Measurements from ENCODE around the gene SPTBN4.
"Not testable (repeated sequence)": the region's sequence is repeated elsewhere in the genome, so short reads cannot be mapped to it uniquely, and the experiment has no call there.

The SPTBN4 gene

GRCh38 chr19:40559394-40559793 is 92.6 kb downstream of the SPTBN4 start:
- no peak for DNase-seq (ENCODE audit: low read depth in 2 of 2, low spot score in 1 of 2)

- DNase-seq (ENCODE audit: low read depth in 2 of 2, low spot score in 1 of 2): no peak
These were observed 93.3 kb downstream of the SPTBN4 start for GRCh38 chr19:40560092-40560507.

GRCh38 chr19:40561947-40562346 is 95.1 kb downstream of the SPTBN4 start:
- no peak for DNase-seq (ENCODE audit: low read depth in 2 of 2, low spot score in 1 of 2)

GRCh38 chr19:40564535-40564934 is 97.7 kb downstream of the SPTBN4 start:
- not testable (repeated sequence) for DNase-seq (ENCODE audit: low read depth in 2 of 2, low spot score in 1 of 2)

- DNase-seq (ENCODE audit: low read depth in 2 of 2, low spot score in 1 of 2): no peak
These were observed 98.6 kb downstream of the SPTBN4 start for GRCh38 chr19:40565355-40565754.

- DNase-seq (ENCODE audit: low read depth in 2 of 2, low spot score in 1 of 2): no peak
These were observed 99.2 kb downstream of the SPTBN4 start for GRCh38 chr19:40565910-40566495.

- no peak for DNase-seq (ENCODE audit: low read depth in 2 of 2, low spot score in 1 of 2)
These were observed 100.4 kb downstream of the SPTBN4 start for GRCh38 chr19:40567040-40567749.

DNA sequence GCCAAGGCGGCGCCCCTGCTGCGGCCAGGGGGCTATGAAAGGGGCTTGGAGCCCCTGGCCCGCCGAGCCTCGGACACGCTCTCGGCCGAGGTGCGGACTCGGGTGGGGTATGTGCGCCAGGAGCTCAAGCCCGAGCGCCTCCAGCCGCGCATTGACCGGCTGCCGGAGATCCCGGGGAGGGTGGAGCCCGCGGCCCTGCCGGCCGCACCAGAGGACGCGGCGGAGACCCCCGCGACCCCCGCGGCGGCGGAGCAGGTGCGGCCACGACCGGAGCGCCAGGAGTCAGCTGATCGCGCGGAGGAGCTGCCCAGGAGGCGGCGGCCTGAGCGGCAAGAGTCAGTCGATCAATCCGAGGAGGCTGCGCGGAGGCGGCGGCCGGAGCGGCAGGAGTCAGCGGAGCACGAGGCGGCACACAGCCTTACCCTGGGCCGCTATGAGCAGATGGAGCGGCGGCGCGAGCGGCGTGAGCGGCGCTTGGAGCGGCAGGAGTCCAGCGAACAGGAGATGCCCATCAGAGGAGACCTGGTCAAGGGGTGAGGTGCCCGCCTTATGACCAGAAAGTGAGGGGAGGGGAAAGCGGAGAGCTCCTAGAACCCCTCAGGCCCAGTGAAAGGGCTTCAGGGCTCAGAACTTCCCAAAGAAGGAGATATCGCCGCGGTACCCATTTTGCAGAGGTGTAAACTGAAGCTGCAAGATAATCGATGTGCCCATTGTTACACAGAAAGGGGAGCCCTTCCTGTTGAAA is 101.1 kb downstream of the SPTBN4 start:
- no peak for DNase-seq (ENCODE audit: low read depth in 2 of 2, low spot score in 1 of 2)

- DNase-seq (ENCODE audit: low read depth in 2 of 2, low spot score in 1 of 2): peak; percentile 82 to 86
These were observed 103.7 kb downstream of the SPTBN4 start for GRCh38 chr19:40570313-40571004.

DNA sequence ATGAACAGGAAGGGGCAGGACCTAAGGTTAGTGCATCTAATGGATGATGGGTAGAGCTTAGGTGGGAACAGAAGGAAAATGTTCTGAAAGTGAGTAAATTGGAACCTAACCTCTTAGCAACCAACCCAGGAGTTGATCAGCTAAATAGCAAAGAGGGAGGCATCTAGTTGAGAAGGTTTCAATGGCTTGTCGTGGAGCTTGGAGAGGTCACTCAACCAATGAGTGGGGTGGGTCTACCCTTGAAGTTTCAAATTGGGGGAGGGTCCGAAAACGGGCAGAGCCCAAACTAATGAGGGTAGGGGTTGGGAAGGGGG is 104.2 kb downstream of the SPTBN4 start:
- DNase-seq (ENCODE audit: low read depth in 2 of 2, low spot score in 1 of 2): no peak

- DNase-seq (ENCODE audit: low read depth in 2 of 2, low spot score in 1 of 2): no peak
These were observed 105.2 kb downstream of the SPTBN4 start for GRCh38 chr19:40571831-40572495.

GRCh38 chr19:40575326-40575725 is 108.5 kb downstream of the SPTBN4 start:
- DNase-seq (ENCODE audit: low read depth in 2 of 2, low spot score in 1 of 2): no peak

- DNase-seq (ENCODE audit: low read depth in 2 of 2, low spot score in 1 of 2): no peak
These were observed 109.4 kb downstream of the SPTBN4 start for GRCh38 chr19:40576151-40576584.

DNA sequence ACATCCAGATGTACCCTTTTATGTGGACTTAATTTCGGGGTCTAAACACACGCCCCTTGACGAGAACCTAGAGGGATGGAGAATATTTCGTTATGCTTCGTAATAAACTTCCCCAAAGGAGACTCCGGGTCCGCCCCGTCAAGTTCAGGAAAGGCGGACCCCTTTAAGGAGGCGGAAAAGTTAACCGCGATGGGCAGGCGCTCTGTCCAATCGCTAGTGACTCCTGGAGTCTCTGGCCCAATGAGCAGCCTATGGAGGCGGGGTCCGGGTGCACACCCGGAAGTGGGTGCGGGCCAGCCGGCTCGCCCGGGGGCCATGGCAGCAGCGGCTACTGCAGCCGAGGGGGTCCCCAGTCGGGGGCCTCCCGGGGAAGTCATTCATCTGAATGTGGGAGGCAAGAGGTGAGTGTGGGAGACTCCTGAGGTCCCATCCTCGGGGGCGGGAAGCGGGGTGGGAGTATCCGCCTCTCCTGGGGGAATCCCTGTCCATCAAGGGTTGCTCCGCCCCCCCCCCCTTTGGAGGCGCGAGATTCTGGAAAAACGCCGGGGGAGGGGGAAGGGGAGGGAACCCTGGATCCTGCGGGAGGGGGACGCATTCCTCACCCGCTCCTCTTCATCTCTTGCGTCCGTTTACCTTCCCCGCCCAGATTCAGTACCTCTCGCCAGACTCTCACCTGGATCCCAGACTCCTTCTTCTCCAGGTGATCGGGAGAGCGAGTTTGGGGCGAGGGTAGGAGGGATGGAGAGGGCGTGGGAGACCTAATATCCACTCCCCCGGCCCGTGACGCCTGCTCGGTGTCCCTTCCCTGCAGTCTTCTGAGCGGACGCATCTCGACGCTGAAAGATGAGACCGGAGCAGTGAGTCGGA is 110.0 kb downstream of the SPTBN4 start, which contains the start of gene SHKBP1:
SHKBP1 (plus strand) TSS at position 289 of the 867 bp plus-strand sequence; CDS start at position 316, 27 bp downstream.
- DNase-seq (ENCODE audit: low read depth in 2 of 2, low spot score in 1 of 2): peak; percentile 82 to 83

DNA sequence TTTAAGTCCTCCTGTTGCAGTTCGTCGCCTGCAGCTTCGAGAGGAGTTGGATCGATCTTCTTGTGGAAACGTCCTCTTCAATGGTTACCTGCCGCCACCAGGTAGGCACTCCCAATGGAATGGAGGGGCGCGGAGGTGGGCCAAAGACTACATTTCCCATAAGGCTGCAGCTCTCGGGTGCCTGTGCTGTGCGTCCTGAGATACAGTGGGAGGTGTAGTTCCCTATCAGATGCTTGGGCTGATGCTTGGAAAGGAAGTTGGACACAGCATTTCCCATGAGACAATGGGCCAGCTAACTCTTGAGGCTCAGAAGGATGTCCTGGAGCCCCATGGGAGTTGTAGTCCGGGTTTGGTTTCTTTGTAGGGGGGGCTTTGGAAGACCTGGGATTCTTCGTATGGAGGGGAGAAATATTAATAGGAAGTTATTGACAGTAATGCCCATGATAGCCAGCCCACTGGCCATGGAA is 111.7 kb downstream of the SPTBN4 start:
- DNase-seq (ENCODE audit: low read depth in 2 of 2, low spot score in 1 of 2): no peak

DNA sequence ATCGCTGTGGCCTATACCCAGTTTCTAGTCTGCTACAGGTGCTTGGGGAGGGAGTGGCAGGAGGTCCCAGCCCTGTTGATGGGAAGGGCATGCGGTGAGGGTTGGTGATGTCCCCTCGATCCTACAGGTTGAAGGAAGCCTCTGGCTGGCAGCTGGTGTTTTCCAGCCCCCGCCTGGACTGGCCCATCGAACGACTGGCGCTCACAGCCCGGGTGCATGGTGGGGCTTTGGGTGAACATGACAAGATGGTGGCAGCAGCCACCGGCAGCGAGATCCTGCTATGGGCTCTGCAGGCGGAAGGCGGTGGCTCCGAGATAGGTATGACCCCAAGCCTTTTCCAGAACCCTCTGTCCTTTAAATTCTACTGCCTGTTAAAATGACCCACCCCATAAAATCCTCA is 113.8 kb downstream of the SPTBN4 start:
- DNase-seq (ENCODE audit: low read depth in 2 of 2, low spot score in 1 of 2): no peak

GRCh38 chr19:40581531-40581930 is 114.7 kb downstream of the SPTBN4 start:
- DNase-seq (ENCODE audit: low read depth in 2 of 2, low spot score in 1 of 2): no peak

- DNase-seq (ENCODE audit: low read depth in 2 of 2, low spot score in 1 of 2): no peak
These were observed 115.7 kb downstream of the SPTBN4 start for GRCh38 chr19:40582467-40582866.

DNA sequence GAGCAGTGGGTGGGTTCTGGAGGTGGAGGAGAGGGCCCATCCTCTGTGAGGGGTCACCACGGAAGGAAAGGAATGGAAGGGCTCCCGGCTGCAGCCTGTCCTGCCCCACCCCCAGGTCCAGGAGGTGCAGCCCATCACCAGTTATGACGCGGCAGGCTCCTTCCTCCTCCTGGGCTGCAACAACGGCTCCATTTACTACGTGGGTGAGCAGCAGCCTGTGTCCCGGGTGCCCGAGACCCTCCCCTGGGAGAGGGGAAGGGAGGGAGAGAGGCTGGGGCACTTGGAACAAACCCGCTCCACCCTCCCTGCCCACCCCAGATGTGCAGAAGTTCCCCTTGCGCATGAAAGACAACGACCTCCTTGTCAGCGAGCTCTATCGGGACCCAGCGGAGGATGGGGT is 116.5 kb downstream of the SPTBN4 start:
- no peak for DNase-seq (ENCODE audit: low read depth in 2 of 2, low spot score in 1 of 2)

GRCh38 chr19:40584007-40584406 is 117.2 kb downstream of the SPTBN4 start:
- DNase-seq (ENCODE audit: low read depth in 2 of 2, low spot score in 1 of 2): no peak
